ENCODE results near the gene IQSEC3. TPM values are rescaled to one million over a fixed set of nuclear protein-coding genes. Genes with fewer than 3 reads are reported as not detected.
"Not testable (repeated sequence)": the region's sequence is repeated elsewhere in the genome, so short reads cannot be mapped to it uniquely, and the experiment has no call there.

The IQSEC3 gene
- total RNA-seq, 3 donors from 2014 or later (not counting 1 experiment from before 2014, with no cell fraction given), result 4.4 to 7.1 (median 5.3) TPM

DNA sequence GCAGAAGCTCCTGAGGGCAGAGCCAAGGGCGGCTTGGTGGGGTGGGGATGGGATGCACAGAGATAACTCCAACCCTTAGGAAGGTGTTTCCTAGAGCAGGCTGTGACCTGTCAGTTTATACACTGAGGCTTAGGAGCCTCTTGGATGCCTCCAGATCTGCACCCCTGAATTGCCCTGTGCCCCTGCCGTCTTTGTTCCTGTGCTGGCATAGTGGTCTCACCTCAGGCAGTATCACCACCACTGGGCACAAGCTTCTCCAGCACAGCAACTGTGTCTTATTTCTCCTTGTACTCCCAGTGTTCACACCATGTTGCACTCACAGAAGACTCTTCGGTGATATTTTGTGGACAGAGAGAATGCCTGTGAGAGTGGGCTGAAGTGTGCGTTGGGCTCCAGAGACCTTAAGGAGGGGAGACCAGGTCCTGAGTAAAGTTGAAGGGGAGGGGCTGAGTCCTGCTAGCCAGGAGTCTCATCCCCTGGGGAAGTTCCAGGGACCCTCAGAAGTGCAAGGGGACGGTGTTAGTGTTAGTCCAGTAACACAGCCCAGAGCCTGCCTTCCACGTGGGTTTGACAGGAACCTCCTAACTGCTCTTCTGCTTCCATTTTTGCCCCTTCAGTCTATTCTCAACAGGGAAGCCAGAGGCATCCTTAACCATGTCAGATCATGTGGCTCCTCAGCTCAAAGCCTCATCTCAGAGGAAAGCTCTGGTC lies 26.9 kb upstream of the IQSEC3 start:
- H3K4me3 Mint-ChIP-seq; H3K9me3 ChIP-seq (ENCODE audit: control insufficient read depth, insufficient read depth, low read length); H3K9me3 Mint-ChIP-seq; H3K4me1 Mint-ChIP-seq; H3K4me3 ChIP-seq (ENCODE audit: low read length); ATAC-seq; H3K27me3 Mint-ChIP-seq (ENCODE audit: low read depth in 2 of 2); H3K27ac Mint-ChIP-seq; H3K36me3 ChIP-seq (ENCODE audit: control insufficient read depth, insufficient read depth, low read length); H3K4me1 ChIP-seq (ENCODE audit: control insufficient read depth, insufficient read depth, low read length); DNase-seq; H3K27ac ChIP-seq (ENCODE audit: low read length); H3K27me3 ChIP-seq (ENCODE audit: control insufficient read depth, insufficient read depth, low read length); intact Hi-C loops (cut with micrococcal nuclease); H3K36me3 Mint-ChIP-seq: not testable (repeated sequence)
- WGBS (ENCODE audit: insufficient coverage), result 66% methylated on average over 3 of the region's 6 CpGs

DNA sequence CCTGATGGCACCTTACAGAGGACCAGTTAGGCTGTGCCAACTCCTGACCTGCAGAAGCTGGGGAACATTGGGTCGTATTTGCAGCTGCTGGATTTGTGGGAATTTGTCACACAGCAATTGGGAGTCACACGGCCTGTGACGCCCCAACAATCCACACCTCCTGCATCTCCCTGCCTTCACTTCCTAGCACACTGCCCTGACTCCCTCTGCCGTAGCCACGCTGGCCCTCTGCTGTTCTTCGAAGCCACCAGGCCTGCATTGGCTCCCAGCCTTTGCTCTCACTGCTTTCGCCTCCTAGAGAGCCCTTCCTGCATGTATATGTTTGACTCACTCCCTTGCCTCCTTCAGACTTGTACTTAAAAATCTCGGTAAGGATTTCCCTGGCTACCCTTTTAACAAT lies 22.2 kb upstream of the IQSEC3 start:
- ATAC-seq; intact Hi-C loops (cut with micrococcal nuclease); DNase-seq; H3K36me3 Mint-ChIP-seq; H3K4me1 Mint-ChIP-seq; H3K36me3 ChIP-seq (ENCODE audit: control insufficient read depth, insufficient read depth, low read length); H3K9me3 Mint-ChIP-seq; H3K4me3 Mint-ChIP-seq; H3K4me1 ChIP-seq (ENCODE audit: control insufficient read depth, insufficient read depth, low read length); H3K27ac ChIP-seq (ENCODE audit: low read length); H3K27me3 ChIP-seq (ENCODE audit: control insufficient read depth, insufficient read depth, low read length); H3K9me3 ChIP-seq (ENCODE audit: control insufficient read depth, insufficient read depth, low read length); H3K4me3 ChIP-seq (ENCODE audit: low read length); H3K27ac Mint-ChIP-seq: not testable (repeated sequence)
- peaks cover 19 to 43% of the 10 kb centered on the region in 2 donors for H3K27me3 Mint-ChIP-seq (ENCODE audit: low read depth in 2 of 2)
- 79% methylated on average over 5 of the region's 8 CpGs for WGBS (ENCODE audit: insufficient coverage)

DNA sequence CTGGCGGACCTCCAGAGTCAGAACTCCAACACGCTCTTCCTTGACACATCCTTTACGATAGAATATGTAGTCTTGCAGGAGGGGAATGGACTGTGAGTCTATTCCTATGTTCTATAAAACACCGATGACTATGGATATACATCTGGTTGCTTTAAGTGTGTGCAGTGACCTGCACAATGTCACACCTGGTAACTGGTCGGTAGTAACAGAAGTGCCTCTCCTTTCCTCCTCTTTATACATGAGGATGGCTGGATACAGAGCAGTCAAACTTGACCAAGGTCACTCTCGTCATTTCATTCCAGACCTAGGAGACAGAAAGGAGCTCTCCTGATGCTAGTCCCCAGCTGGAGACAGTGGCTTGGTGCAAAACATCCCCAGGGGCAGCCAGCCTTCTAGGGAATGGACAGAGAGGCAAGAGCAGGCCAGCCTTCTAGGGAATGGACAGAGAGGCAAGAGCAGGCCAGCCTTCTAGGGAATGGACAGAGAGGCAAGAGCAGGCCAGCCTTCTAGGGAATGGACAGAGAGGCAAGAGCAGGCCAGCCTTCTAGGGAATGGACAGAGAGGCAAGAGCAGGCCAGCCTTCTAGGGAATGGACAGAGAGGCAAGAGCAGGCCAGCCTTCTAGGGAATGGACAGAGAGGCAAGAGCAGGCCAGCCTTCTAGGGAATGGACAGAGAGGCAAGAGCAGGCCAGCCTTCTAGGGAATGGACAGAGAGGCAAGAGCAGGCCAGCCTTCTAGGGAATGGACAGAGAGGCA lies 21.2 kb upstream of the IQSEC3 start:
- H3K36me3 ChIP-seq (ENCODE audit: control insufficient read depth, insufficient read depth, low read length); ATAC-seq; H3K27ac Mint-ChIP-seq; H3K4me3 Mint-ChIP-seq; H3K9me3 ChIP-seq (ENCODE audit: control insufficient read depth, insufficient read depth, low read length); H3K4me1 ChIP-seq (ENCODE audit: control insufficient read depth, insufficient read depth, low read length); H3K9me3 Mint-ChIP-seq; DNase-seq; H3K27me3 ChIP-seq (ENCODE audit: control insufficient read depth, insufficient read depth, low read length); H3K36me3 Mint-ChIP-seq; H3K4me1 Mint-ChIP-seq; H3K27ac ChIP-seq (ENCODE audit: low read length); intact Hi-C loops (cut with micrococcal nuclease); H3K4me3 ChIP-seq (ENCODE audit: low read length): not testable (repeated sequence)
- H3K27me3 Mint-ChIP-seq (ENCODE audit: low read depth in 2 of 2), result peaks cover 23 to 47% of the 10 kb centered on the region in 2 donors
- WGBS (ENCODE audit: insufficient coverage), result 78% methylated on average over 1 of the region's 6 CpGs

DNA sequence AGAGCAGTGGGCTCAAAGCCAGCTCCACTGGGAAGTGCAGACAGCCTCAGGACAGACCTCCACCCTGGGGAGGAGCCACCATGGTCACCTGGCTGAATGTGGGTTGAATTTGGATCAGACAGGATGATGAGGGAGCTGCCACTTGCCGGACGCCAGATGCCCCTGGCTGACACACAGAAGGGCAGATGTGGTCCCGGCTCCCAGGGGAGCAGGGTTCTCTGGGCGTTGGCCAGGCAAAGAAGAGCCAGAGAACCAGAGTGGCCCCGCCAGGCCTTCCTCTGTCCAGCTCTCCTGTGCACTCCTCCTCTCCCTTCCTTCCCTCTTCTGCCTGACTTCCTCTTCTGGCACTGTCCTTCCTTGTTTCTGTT lies 20.6 kb upstream of the IQSEC3 start:
- H3K4me3 ChIP-seq (ENCODE audit: low read length); intact Hi-C loops (cut with micrococcal nuclease); DNase-seq: not testable (repeated sequence)

DNA sequence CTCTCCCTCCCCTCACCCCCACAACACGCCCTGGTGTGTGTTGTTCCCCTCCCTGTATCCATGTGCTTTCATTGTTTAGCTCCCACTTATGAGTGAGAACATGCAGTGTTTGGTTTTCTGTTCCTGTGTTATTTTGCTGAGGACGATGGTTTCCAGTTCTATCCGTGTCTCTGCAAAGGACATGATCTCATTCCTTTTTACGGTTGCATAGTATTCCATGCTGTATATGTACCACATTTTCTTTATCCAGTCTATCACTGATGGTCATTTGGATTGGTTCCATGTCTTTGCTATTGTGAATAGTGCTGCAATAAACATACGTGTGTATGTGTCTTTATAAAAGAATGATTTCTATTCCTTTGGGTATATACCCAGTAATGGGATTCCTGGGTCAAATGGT lies 20.0 kb upstream of the IQSEC3 start:
- H3K4me3 Mint-ChIP-seq; H3K9me3 ChIP-seq (ENCODE audit: control insufficient read depth, insufficient read depth, low read length); H3K9me3 Mint-ChIP-seq; H3K36me3 ChIP-seq (ENCODE audit: control insufficient read depth, insufficient read depth, low read length); H3K36me3 Mint-ChIP-seq; H3K27ac ChIP-seq (ENCODE audit: low read length); H3K4me1 ChIP-seq (ENCODE audit: control insufficient read depth, insufficient read depth, low read length); H3K4me1 Mint-ChIP-seq; H3K27me3 ChIP-seq (ENCODE audit: control insufficient read depth, insufficient read depth, low read length); intact Hi-C loops (cut with micrococcal nuclease); DNase-seq; H3K27ac Mint-ChIP-seq; H3K4me3 ChIP-seq (ENCODE audit: low read length); ATAC-seq: not testable (repeated sequence)
- peaks cover 23 to 51% of the 10 kb centered on the region in 2 donors for H3K27me3 Mint-ChIP-seq (ENCODE audit: low read depth in 2 of 2)
- WGBS (ENCODE audit: insufficient coverage), result 67% methylated on average over 5 of the region's 5 CpGs

More for the DNA sequence above, 20.6 kb upstream of the IQSEC3 start:
- not testable (repeated sequence) for H3K27ac ChIP-seq (ENCODE audit: low read length); H3K36me3 Mint-ChIP-seq; H3K4me1 Mint-ChIP-seq; H3K27me3 ChIP-seq (ENCODE audit: control insufficient read depth, insufficient read depth, low read length); H3K9me3 Mint-ChIP-seq; H3K9me3 ChIP-seq (ENCODE audit: control insufficient read depth, insufficient read depth, low read length); H3K36me3 ChIP-seq (ENCODE audit: control insufficient read depth, insufficient read depth, low read length); H3K27ac Mint-ChIP-seq; H3K4me3 Mint-ChIP-seq; H3K4me1 ChIP-seq (ENCODE audit: control insufficient read depth, insufficient read depth, low read length)
- H3K27me3 Mint-ChIP-seq (ENCODE audit: low read depth in 2 of 2), result peaks cover 23 to 47% of the 10 kb centered on the region in 2 donors
- 70% methylated on average over 2 of the region's 5 CpGs for WGBS (ENCODE audit: insufficient coverage)
- peak in 1 of 3 donors; percentile 44 for ATAC-seq

DNA sequence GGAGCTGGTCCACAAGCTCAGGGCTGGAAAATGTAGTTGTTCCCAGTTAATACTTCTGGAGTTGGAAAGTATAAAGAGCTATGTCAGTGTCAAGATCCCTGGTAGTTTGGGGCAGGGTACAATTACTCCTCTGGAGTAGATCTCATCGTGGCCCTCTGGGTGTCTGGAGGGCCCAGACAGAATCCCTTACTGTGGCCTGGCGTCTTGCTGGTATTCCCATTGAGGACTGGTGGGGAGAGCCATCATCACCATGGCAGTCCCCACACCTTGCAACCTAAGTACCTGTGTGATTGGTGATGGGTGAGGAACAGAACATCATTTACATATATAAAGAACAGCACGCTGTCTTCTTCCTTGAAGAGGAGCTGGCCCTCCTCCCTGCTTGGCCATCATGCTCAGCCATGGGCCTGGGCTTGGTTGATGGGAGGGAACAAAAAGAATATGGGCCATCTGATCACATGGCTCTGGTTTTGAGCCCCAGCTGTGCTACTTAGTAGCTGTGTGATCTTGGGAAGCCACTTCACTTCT lies 18.8 kb upstream of the IQSEC3 start:
- ATAC-seq, result peak in 1 of 3 donors; percentile 15
- H3K27me3 Mint-ChIP-seq (ENCODE audit: low read depth in 2 of 2), result peaks cover 23 to 57% of the 10 kb centered on the region in 2 donors

DNA sequence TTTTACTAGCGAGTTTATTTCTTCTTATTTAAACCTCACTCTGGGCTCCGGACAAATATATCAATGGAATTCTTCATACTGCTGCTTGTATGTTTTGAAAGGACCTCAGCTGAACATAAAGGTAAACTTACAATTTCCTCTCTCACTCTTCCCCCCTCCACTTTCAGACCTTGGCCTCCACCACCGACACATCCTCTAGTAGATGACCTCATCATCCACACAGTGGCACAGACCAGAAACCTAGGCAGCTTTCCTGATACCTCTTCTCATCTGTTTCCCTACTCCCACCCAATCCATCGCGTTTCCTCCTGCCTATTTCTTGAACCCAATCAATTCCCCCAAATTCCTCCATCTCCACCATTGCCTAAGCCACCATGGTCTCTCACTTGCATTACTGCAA lies 17.4 kb upstream of the IQSEC3 start:
- intact Hi-C loops (cut with micrococcal nuclease); ATAC-seq; H3K27ac Mint-ChIP-seq; DNase-seq; H3K4me1 Mint-ChIP-seq; H3K4me3 ChIP-seq (ENCODE audit: low read length); H3K36me3 ChIP-seq (ENCODE audit: control insufficient read depth, insufficient read depth, low read length); H3K9me3 Mint-ChIP-seq; H3K9me3 ChIP-seq (ENCODE audit: control insufficient read depth, insufficient read depth, low read length); H3K4me3 Mint-ChIP-seq; H3K27ac ChIP-seq (ENCODE audit: low read length); H3K27me3 ChIP-seq (ENCODE audit: control insufficient read depth, insufficient read depth, low read length); H3K4me1 ChIP-seq (ENCODE audit: control insufficient read depth, insufficient read depth, low read length); H3K36me3 Mint-ChIP-seq: not testable (repeated sequence)
- peaks cover 29 to 70% of the 10 kb centered on the region in 2 donors for H3K27me3 Mint-ChIP-seq (ENCODE audit: low read depth in 2 of 2)
- 83% methylated on average over 5 of the region's 5 CpGs for WGBS (ENCODE audit: insufficient coverage)

More for the DNA sequence above, 18.8 kb upstream of the IQSEC3 start:
- H3K9me3 ChIP-seq (ENCODE audit: control insufficient read depth, insufficient read depth, low read length); H3K4me1 Mint-ChIP-seq; H3K4me3 Mint-ChIP-seq; H3K36me3 Mint-ChIP-seq; H3K4me1 ChIP-seq (ENCODE audit: control insufficient read depth, insufficient read depth, low read length); H3K27ac ChIP-seq (ENCODE audit: low read length); intact Hi-C loops (cut with micrococcal nuclease); DNase-seq; H3K4me3 ChIP-seq (ENCODE audit: low read length); H3K27ac Mint-ChIP-seq; H3K36me3 ChIP-seq (ENCODE audit: control insufficient read depth, insufficient read depth, low read length); H3K9me3 Mint-ChIP-seq; H3K27me3 ChIP-seq (ENCODE audit: control insufficient read depth, insufficient read depth, low read length): not testable (repeated sequence)
- 78% methylated on average over 2 of the region's 3 CpGs for WGBS (ENCODE audit: insufficient coverage)

All from natural killer cell (primary cell).